ENCODE results near the gene NKAIN2.

DNA sequence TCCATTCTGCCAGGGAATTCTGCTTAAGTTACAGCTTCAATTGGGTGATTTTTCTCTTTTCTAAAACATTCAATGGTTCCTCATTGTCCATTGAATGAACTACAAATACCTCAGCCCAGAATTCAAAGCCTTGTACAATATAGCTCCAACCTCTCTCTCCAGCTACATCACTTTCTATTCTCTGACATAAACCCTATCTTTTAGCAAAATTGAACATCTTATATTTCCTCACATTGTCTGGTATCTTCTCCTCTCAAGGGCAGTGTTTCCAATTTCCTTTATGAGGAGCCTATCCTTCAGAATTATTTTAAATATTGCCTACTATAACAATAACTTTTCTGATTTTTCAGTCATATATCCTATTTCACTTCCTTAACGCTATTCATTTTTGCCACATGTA is 955.0 kb downstream of the NKAIN2 start:
- TF ChIP-seq, protein P1, sequence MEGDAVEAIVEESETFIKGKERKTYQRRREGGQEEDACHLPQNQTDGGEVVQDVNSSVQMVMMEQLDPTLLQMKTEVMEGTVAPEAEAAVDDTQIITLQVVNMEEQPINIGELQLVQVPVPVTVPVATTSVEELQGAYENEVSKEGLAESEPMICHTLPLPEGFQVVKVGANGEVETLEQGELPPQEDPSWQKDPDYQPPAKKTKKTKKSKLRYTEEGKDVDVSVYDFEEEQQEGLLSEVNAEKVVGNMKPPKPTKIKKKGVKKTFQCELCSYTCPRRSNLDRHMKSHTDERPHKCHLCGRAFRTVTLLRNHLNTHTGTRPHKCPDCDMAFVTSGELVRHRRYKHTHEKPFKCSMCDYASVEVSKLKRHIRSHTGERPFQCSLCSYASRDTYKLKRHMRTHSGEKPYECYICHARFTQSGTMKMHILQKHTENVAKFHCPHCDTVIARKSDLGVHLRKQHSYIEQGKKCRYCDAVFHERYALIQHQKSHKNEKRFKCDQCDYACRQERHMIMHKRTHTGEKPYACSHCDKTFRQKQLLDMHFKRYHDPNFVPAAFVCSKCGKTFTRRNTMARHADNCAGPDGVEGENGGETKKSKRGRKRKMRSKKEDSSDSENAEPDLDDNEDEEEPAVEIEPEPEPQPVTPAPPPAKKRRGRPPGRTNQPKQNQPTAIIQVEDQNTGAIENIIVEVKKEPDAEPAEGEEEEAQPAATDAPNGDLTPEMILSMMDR (IDR thresholded peaks at IDR 0.05; ENCODE audit: low read length) = no peak
- TF ChIP-seq EZH2phosphoT487 (IDR thresholded peaks at IDR 0.05; ENCODE audit: low read length) = no peak
